HFF-Myc (cell line): ENCODE data around the gene ZNF423.

ENCODE experiments used
- DNase-seq: peaks from one replicate; pipeline ENCODE4 v3.0.0-alpha.2; 2011; ENCODE audit warnings: low read depth; ENCODE audit errors: extremely low read depth
- H3K4me3 ChIP-seq: replicated peaks from 2 replicates; pipeline ENCODE4 v1.5.1; 2011; ENCODE audit warnings: low read depth, mild to moderate bottlenecking, control low read depth, low read length
- TF ChIP-seq, protein P1 (sequence below): IDR thresholded peaks from 2 replicates; pipeline ENCODE4 v1.5.1; 2012; ENCODE audit warnings: mild to moderate bottlenecking, low read depth, low read length, control low read depth; ENCODE audit errors: missing control alignments

ZNF423 gene

GRCh38 chr16:49478107-49478506 lies 377.8 kb downstream of the ZNF423 start:
- DNase-seq: no peak
- H3K4me3 ChIP-seq: no peak overlapping the region
- TF ChIP-seq, protein P1, sequence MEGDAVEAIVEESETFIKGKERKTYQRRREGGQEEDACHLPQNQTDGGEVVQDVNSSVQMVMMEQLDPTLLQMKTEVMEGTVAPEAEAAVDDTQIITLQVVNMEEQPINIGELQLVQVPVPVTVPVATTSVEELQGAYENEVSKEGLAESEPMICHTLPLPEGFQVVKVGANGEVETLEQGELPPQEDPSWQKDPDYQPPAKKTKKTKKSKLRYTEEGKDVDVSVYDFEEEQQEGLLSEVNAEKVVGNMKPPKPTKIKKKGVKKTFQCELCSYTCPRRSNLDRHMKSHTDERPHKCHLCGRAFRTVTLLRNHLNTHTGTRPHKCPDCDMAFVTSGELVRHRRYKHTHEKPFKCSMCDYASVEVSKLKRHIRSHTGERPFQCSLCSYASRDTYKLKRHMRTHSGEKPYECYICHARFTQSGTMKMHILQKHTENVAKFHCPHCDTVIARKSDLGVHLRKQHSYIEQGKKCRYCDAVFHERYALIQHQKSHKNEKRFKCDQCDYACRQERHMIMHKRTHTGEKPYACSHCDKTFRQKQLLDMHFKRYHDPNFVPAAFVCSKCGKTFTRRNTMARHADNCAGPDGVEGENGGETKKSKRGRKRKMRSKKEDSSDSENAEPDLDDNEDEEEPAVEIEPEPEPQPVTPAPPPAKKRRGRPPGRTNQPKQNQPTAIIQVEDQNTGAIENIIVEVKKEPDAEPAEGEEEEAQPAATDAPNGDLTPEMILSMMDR: no peak

DNA sequence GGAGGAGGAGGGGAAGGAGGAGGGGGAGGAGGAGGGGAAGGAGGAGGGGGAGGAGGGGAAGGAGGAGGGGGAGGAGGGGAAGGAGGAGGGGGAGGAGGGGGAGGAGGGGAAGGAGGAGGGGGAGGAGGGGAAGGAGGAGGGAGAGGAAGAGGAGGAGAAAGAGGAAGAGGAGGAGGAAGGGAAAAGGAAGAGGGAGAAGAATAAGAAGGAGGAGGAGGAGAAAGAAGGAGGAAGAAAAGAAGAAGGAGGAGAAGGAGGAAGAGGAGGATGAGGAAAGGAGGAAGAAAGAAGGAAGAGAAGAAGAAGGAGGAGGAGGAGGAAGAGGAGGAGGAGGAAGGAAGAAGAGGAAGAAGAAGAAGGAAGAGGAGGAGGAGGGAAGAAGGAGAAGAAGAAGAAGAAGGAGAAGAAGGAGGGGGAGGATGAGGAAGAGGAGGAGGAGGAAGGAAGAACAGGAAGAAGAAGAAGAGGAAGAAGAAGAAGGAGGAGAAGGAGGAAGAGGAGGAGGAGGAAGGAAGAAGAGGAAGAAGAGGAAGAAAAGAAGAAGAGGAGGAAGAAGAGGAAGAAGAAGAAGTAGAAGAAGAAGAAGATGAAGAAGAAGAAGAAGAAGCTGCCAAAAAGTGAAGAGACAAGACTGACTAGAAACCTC lies 378.5 kb downstream of the ZNF423 start:
- DNase-seq: no peak
- TF ChIP-seq, protein P1: no peak
- no peak overlapping the region for H3K4me3 ChIP-seq

GRCh38 chr16:49474741-49475140 lies 381.2 kb downstream of the ZNF423 start:
- no peak overlapping the region for H3K4me3 ChIP-seq
- TF ChIP-seq, protein P1: no peak
- DNase-seq: no peak

GRCh38 chr16:49473773-49474172 lies 382.1 kb downstream of the ZNF423 start:
- H3K4me3 ChIP-seq: no peak overlapping the region
- TF ChIP-seq, protein P1: no peak
- no peak for DNase-seq

GRCh38 chr16:49473131-49473530 lies 382.8 kb downstream of the ZNF423 start:
- TF ChIP-seq, protein P1: no peak
- no peak overlapping the region for H3K4me3 ChIP-seq

GRCh38 chr16:49472598-49472997 lies 383.3 kb downstream of the ZNF423 start:
- DNase-seq: no peak
- TF ChIP-seq, protein P1: no peak

More at GRCh38 chr16:49473131-49473530, 382.8 kb downstream of the ZNF423 start:
- no peak for DNase-seq

More at GRCh38 chr16:49472598-49472997, 383.3 kb downstream of the ZNF423 start:
- H3K4me3 ChIP-seq: no peak overlapping the region
